Measurements from ENCODE around the gene KRT36. TPM values are rescaled to one million over a fixed set of nuclear protein-coding genes. Genes with fewer than 3 reads are reported as not detected.

Gene KRT36
- total RNA-seq, 4 donors from 2014 or later: not detected

- no peaks in the 10 kb centered on the region for H3K9me3 ChIP-seq
- no peak overlapping the region for H3K27ac ChIP-seq
- H3K27me3 ChIP-seq: no peaks in the 10 kb centered on the region
- peaks cover 0 to 6% (median 0%) of the 10 kb centered on the region in 4 donors for H3K4me1 ChIP-seq
- TF ChIP-seq CTCF (IDR thresholded peaks at IDR 0.05) (no peak), POLR2A (IDR thresholded peaks at IDR 0.05) (no peak)
- no peak for DNase-seq
- no peaks in the 10 kb centered on the region for H3K36me3 ChIP-seq
- H3K4me3 ChIP-seq: no peak overlapping the region
Observed at GRCh38 chr17:41536741-41537613, 47.3 kb upstream of the KRT36 start.

- H3K36me3 ChIP-seq: no peaks in the 10 kb centered on the region
- no peaks in the 10 kb centered on the region for H3K27me3 ChIP-seq
- TF ChIP-seq POLR2A (IDR thresholded peaks at IDR 0.05): no peak
- TF ChIP-seq CTCF (IDR thresholded peaks at IDR 0.05): no peak
- DNase-seq: peak in 2 of 3 donors; percentile 65 to 69
- no peak overlapping the region for H3K4me3 ChIP-seq
- no peaks in the 10 kb centered on the region for H3K9me3 ChIP-seq
- peaks cover 0 to 6% (median 2%) of the 10 kb centered on the region in 4 donors for H3K4me1 ChIP-seq
- H3K27ac ChIP-seq: no peak overlapping the region
Observed at GRCh38 chr17:41535764-41536481, 46.2 kb upstream of the KRT36 start.

- peak in 1 of 3 donors; percentile 34 for DNase-seq
- Histone ChIP-seq H3K4me1 (peaks cover 0 to 9% (median 0%) of the 10 kb centered on the region in 4 donors), H3K27ac (no peak overlapping the region), H3K27me3 (no peaks in the 10 kb centered on the region), H3K4me3 (no peak overlapping the region), H3K9me3 (no peaks in the 10 kb centered on the region), H3K36me3 (no peaks in the 10 kb centered on the region)
- TF ChIP-seq POLR2A (IDR thresholded peaks at IDR 0.05) (no peak), CTCF (IDR thresholded peaks at IDR 0.05) (no peak)
Observed at GRCh38 chr17:41534899-41535546, 45.3 kb upstream of the KRT36 start.

GRCh38 chr17:41533613-41534012 lies 43.9 kb upstream of the KRT36 start:
- no peak for TF ChIP-seq POLR2A (IDR thresholded peaks at IDR 0.05)
- TF ChIP-seq CTCF (IDR thresholded peaks at IDR 0.05): no peak
- no peak overlapping the region for H3K27ac ChIP-seq
- no peak for DNase-seq

GRCh38 chr17:41532947-41533570 lies 43.3 kb upstream of the KRT36 start:
- no peaks in the 10 kb centered on the region for H3K9me3 ChIP-seq
- H3K36me3 ChIP-seq: no peaks in the 10 kb centered on the region
- no peak for DNase-seq
- H3K27ac ChIP-seq: no peak overlapping the region
- peaks cover 0 to 20% (median 0%) of the 10 kb centered on the region in 4 donors for H3K4me1 ChIP-seq
- no peak overlapping the region for H3K4me3 ChIP-seq
- H3K27me3 ChIP-seq: peaks cover 0 to 3% of the 10 kb centered on the region in 2 donors
- TF ChIP-seq POLR2A (IDR thresholded peaks at IDR 0.05): no peak

More at GRCh38 chr17:41533613-41534012, 43.9 kb upstream of the KRT36 start:
- H3K4me1 ChIP-seq: peaks cover 0 to 16% (median 0%) of the 10 kb centered on the region in 4 donors
- H3K9me3 ChIP-seq: no peaks in the 10 kb centered on the region
- no peak overlapping the region for H3K4me3 ChIP-seq
- H3K27me3 ChIP-seq: no peaks in the 10 kb centered on the region
- no peaks in the 10 kb centered on the region for H3K36me3 ChIP-seq

All from Peyer's patch (tissue), 4 donors.